GM12873 (cell line): ENCODE results near the gene TCF7L1.

ENCODE experiments used
- CTCF ChIP-seq: IDR thresholded peaks from 2 replicates; pipeline ENCODE4 v1.5.1; 2012; ENCODE audit warnings: low read depth, mild to moderate bottlenecking, moderate library complexity, low read length, control low read depth; ENCODE audit not compliant: insufficient read depth; ENCODE audit errors: missing control alignments

TCF7L1 gene

GRCh38 chr2:85231952-85232351 is 98.8 kb downstream of the TCF7L1 start:
- TF ChIP-seq CTCF, result no peak

GRCh38 chr2:85234868-85235267 is 101.7 kb downstream of the TCF7L1 start:
- no peak for TF ChIP-seq CTCF

GRCh38 chr2:85235281-85235680 is 102.1 kb downstream of the TCF7L1 start:
- TF ChIP-seq CTCF, result no peak

- no peak for TF ChIP-seq CTCF
Observed at GRCh38 chr2:85236084-85236483, 102.9 kb downstream of the TCF7L1 start.

- TF ChIP-seq CTCF, result no peak
Observed at GRCh38 chr2:85237849-85238565, 104.8 kb downstream of the TCF7L1 start.

- TF ChIP-seq CTCF, result no peak
Observed at GRCh38 chr2:85238607-85239006, 105.4 kb downstream of the TCF7L1 start.

- TF ChIP-seq CTCF, result no peak
Observed at GRCh38 chr2:85239102-85239501, 105.9 kb downstream of the TCF7L1 start.

- no peak for TF ChIP-seq CTCF
Observed at GRCh38 chr2:85240055-85240454, 106.9 kb downstream of the TCF7L1 start.
